SIG-M5 (cell line): Measurements from ENCODE around the gene MYLK4.

Experiments
- DNase-seq: peaks from one replicate; lab custom pipeline; 2025; lab: John Stamatoyannopoulos, UW

MYLK4 gene

DNA sequence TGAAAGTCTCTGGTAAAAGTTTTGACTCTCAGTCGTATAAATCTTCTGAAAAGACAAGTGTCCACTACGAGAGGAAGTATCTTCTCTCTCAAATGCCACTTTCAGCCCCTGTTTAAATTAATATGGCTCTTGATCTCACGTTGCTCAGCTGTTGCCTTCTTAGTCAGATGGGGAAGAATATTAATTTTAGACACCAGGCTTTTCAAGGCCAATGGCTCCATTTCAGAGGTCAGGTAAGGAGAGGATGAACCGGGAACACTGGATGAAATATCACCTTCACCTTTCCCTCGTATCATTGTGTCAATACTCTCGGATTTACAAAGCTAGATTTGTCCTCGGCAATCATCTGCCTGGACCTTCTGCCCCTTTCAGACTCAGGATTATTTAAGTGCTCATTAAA is at the start of gene MYLK4:
Gene MYLK4, minus strand, starts transcription at position 91 of the 400 bp plus-strand sequence. CDS start 1,628 bp downstream, outside the sequence.
- no peak for DNase-seq

DNA sequence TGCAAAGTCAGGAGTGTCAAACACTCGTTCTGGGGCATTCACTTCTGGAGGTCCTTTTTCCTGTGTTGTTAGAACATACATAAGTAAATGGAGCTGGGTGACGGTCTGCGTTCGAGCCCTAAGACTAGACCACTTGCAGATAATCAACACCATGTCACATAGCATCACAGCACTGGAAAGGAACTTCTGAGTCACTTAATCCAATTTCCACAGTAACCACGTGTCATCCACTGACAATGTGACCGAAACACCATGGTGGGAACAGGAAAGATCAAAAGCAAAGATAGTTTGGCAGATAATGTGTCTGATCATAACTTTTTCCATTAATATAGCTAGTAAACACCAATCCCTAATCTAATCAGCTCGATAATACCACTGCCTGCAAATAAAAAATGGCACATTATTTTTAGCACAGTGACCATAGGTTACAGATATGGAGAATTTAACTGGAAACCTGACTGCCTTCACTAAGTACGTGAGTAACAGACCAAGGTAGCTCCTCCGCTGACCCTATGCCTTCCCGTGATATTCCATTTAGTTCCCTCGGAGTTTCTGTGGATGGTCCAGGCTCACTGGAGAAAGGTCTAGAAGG is 49.3 kb upstream of the MYLK4 start:
- DNase-seq, result no peak

DNA sequence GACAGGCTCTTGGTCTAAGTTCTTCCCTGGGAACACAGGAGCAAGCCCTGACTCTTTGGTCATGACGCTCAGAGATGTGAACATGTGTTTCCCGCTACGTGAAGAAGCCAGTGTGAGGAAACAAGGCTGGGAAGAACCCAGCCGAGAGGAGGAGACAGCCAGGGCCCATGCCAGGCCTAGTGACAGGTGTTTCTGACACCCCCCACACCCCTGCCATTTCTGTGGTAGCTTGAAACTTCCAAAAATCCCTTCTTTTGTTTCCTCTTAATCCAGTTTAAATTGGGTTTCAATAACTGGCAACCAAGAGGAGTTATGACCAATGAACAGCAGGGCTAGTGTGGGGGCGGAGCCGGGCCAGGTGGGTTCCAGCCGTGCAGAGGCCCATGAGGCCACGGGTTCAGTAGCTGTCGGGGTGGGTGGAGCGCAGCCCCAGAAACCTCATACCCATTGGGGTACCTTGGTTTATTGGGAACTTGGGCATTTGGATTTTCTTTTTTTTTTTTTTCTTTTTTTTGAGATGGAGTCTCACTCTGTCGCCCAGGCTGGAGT is 47.9 kb upstream of the MYLK4 start:
- no peak for DNase-seq

DNA sequence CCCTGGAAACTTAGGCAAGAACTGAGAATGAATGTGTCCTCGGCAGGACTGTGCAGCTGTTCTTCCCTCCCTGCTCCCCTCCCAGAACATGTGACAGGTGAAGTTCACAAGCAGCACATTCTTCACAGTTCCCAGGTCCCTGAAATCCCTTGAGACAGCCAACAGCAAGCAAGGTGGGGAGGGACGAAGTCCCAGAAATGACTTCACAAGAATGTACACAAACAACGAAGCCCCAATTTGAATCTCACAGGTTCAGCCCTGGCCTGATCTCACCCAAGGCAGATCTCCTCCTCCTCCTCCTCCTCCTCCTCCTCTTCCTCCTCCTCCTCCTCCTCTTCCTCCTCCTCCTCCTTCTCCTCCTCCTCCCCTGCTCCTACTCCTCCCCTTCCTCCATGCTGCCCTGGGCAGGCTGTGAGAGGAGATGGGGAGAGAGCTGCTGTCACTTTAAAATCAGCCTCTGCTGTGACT is 46.9 kb upstream of the MYLK4 start:
- no peak for DNase-seq

DNA sequence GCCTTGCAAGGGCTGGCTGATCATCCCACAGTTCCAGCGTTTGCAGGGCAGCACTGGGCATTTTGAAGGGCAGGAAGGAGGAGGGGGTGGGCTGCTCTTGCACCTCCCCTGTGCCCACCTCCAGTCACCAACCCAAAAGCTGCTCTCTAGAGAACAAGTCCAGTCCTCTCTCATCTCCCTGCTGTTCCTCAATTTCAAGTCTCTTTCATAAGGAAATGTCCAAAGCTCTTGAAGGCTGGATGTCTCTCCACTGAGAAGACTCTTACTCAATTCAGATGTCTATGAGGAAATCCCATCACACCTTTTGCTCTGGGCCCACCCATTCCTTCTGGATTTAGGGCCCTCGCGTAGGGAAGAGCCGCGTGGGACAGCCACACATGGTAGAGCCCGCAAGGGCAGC is 46.1 kb upstream of the MYLK4 start:
- no peak for DNase-seq

DNA sequence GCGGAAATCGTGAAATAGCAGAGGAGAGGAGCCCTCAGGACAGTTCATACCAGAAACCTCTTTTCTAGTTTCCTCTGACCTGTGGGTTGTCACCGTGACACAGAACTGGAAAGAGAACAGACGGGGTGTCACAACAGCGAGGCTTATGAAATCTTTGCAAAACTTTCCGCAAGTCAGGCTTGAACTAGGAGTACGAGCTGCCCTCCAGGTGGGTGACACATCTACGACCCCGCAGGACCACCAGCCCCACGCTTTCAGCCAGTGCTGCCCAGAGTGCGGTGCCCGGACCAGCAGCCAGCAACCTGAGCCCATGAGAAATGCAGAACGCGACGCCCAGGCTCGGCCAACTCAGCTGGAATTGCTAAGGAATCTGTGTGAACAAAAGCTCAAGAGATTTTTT is 45.2 kb upstream of the MYLK4 start:
- no peak for DNase-seq

DNA sequence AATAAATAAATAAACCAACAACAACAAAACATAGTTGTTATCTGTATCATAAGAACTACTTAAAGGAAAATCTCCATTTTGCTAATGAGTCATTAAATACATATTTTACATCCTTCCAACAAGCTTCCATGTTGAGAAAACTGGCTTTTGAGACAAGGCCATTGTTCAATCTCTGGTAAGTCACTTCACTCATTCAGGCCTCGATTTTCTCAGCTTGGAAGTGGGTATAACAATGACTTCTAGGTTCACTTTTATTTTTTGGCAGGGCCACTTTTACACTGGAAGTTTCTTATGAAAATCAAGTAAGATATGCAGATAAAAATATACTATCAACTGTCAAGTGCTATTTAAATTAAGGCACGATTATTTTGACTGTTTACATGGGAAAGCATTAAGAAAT is 44.4 kb upstream of the MYLK4 start:
- DNase-seq, result no peak

DNA sequence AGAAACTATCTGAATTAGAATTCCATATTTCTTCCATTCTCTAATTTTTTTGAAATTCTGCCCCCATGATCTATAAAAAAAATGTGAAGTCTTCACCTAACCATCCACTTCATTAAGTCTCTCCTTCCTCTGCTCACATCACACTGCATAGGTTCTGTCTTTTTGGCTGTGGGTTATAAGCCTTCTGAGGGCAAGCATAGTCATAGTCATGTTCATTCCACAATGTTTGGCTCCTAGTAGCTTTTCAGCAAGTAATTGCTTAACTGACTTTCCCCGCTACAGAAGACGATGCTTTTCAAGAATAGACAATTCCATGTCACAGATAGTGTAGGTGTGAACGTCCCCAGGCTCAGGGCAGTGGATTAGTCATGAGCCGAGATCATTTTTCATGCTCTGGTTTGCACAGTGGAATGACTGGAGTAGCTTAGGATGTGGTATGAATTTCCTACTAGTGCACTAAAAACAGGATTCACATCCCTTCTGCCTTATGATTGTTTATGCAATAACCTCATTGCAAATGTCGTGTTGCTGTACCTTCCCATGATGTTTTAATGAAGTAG is 43.5 kb upstream of the MYLK4 start:
- no peak for DNase-seq

DNA sequence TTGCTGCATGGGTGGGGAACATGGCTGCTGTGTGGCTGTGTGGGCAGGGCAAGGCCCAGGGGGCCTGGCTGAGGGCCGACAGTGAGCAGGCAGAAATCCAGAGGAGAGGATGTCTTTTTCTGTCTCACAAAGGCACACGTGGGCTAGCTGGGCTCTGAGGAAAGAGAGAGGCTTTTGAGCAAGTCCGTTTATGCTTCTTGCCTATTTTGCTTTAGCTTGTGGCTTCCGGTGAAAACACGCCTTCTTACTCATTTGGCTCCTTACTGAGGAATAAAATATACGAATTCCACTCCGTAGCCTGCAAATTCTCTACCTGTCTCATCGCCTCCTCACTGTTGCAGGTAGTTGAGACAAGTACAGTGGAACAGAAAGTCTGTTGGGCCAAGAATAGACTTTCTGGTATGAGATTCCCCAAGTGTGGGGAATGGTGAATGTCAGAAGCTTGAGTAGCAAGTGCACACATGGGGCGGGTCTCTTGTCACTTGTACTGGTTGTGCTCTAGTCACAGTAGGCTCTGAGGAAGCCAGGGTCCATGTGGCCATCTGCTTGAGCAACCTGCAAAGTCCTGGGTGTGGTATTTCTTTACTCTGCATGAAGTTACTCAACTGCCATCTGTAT is 42.9 kb upstream of the MYLK4 start:
- peak; percentile 69 for DNase-seq

DNA sequence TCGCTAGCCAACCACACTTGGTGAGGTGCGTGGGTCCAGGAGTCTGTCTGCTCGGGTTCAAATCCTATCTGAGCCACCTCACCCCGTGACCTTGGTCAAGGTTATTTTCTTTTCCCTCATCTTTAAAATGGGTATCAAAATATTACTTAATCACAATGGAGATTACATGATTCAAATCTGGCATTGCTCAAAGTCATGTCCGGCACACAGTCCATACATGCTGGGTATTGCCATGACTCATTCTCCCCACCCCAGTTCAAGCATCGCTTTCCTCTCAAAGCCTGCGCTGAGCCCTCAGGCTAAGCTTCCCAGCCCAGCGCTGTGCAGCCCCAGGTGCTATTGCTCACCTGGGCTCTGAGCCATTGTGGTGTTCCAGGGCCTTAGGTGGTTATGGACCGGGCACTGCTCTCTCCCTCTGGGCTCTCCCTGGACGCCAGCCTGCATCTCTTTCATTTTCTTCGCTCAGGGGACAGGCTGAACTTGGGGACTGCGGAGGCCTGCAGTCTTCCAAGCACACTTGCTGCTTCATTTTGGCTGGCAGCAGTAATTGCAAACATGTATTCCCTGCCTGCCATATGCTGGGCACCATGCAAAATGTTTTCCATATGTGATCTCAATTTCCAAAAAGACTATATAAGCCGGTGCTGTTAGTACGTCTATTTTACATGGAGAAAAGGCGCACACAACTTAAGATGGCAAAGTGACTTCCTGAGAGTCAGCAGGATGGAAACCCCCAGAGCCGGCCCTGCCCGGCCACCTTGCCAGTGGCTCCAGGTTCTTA is 41.8 kb upstream of the MYLK4 start:
- DNase-seq, result no peak

DNA sequence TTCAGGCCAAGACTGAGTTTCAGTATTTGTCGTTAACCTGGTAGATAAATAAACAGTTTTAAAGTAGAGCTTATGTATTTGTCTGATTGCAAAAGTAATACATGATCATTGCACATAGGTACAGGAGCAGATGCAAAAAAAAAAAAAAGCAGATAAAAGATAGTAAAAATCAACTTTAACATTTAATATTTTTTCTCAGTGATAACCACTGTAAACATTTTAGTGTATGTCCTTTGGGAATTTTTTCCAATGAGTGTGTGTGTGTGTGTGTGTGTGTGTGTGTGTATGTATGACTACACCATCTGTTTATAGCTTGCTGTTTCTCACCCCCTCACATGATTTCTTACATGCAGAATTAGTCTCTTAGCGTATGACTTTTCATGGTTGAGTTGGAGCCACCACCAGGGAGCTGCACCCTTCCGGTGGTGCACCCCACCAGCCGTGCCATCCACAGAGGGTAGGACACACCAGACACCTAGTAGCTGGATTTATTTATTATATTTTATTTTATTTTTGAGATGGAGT is 40.8 kb upstream of the MYLK4 start:
- DNase-seq, result no peak

DNA sequence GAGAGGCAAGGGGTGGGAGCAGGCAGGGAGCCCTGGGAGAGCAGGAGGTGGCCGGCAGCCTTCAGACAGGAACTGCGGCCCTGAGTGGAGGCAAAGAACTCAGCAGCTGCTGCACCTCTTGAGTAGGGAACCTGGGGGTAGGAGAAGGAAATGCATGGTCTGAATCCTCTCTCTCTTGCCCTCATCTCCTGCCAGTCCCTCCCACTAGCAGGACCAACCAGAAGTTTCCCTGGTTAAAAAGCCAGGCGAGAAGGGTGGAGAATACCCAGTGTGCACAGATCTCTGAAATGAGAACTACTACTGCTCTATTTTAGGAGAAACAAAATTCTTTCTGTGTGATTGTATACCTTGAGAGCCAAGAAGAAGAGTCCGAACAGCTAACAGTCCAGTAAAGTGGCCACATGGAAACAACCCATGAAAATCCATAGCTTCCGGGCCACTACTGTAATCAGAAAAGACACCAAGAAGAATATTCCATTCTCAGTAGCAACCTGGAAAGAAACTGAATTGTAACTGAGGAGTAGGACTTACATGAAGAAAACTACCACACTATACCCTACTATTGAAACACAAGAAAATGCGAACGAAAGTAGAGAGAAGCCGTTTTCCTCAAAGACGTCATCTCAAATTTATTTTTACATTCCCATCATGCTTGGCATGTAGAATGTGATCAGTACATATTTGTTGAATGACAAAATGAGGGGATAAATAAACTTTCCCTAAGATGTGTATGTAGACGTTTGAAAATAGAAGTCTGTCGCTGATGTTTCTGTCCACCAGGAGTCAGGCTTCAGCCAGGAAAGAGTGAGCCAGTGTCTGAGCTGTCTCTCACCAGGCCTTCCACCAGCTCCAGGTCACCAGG is 40.1 kb upstream of the MYLK4 start:
- DNase-seq, result peak; percentile 6

DNA sequence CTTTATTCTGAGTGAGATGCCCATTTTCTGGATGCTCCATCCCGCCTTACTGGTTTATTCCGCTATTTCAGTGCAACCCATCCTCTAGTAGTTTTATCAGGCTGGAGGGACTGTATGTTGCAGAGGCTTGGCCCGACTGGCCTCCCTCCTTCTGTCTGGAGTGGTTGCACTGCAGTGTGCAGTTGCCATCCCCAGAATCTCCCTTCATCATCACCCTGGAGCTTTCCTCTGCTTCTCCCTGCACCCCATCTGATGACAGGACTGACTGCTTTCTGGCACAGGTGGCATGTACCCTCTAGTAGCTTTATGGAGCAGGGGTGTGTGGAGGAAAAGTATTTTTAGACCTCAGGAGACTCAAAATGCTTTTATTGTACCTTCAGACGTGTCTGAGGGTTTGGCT is 35.5 kb upstream of the MYLK4 start:
- DNase-seq, result no peak

DNA sequence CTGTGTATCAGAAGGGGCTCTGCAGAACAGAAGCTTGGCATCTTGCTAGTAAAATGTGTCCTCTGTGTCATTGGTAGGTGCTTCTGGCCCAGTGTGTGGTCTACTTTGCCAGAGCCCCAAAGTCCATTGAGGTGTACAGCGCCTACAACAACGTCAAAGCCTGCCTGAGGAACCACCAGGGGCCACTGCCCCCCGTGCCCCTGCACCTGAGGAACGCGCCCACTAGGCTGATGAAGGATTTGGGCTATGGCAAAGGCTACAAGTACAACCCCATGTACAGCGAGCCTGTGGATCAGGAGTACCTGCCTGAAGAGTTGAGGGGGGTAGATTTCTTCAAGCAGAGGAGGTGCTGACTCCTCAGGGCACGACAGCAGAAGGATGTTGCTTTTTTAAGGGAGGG is 34.2 kb upstream of the MYLK4 start:
- no peak for DNase-seq

DNA sequence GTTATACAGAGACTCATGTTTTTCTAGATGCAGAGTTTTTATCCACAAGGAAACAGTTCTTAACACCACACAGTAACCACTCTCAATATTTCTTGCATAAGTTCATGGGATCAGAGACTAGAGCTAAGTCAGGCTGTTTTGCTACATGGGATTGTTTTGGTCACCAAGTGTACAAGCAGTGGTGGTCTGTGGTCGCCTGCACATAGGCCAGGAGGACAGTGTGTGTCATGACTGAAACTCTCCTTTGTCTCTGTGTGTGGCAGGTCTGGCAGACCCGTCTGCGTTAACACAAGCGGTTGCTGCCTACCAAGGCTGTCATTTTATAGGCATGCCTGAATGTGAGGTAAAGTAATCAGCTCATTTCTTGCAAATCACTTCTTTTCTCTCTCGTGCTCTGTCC is 33.3 kb upstream of the MYLK4 start:
- DNase-seq, result no peak

DNA sequence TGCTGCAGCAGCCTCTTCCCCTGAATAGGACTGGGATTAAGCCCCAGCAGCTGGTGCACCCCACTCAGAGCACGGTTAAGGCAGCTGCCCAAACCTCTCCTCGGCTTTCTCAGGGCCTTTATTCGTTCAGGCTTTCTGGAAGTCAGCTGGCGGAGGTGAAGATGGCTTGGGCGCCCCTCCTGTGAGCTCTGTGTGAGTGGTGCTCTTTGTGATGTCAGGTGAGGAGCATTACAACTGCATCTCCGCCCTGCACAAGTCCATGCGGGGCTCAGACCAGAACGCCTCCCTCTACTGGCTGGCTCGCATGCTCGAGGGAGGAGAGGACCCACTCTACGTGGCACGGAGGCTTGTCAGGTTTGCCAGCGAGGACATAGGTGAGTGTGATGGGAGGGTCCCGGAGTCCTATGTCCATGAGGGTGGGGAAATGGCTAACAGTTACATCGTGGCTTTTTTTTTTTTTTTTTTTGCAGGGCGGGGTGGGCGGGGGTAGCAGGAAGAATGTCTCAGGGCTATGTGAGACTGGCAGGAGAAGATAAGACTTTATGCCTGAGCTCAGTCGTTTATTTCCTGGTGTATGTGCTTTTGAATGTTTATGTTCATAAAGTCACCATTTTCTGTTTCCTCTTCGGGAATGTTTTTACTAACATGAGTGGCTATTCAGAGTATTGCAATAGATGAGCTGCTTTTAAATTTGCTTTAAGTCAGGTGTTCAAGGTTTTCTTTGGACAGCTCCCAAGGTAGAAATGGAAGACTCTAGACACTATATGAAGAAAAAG is 32.7 kb upstream of the MYLK4 start:
- no peak for DNase-seq

DNA sequence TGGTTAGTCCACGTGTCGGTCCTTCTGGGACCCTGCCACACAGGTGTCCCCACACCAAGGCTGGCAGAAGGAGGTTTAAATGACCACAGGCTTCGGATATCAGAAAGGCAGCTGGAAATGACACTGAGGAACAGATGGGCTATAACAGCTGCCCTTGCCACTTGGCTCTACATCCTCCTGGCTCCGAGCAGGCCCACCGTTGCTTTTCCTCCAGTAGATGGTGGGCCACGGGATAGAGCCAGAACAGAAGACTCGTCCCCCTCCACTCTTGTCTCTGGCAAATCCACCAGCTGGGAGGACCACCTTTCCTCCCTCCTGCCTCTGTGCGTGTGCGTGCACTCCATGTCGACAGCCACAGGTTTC is 32.1 kb upstream of the MYLK4 start:
- no peak for DNase-seq

DNA sequence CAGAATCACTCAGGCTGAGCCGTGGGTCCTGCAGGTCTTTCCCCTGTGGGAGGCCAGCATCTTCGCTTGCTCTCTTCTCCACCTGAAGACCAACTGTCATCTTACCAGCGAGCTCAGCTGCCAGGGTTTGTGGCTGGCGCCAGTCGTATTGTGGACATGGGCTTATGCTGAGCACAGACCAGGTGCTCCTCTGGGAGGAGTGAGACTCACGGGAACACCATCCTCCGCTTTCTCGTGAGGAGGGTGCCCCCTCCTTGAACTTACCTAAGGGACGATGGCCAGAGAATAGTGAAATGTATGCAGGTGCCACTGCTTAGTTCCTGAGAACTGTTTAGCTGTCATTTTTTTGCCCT is 31.6 kb upstream of the MYLK4 start:
- no peak for DNase-seq

DNA sequence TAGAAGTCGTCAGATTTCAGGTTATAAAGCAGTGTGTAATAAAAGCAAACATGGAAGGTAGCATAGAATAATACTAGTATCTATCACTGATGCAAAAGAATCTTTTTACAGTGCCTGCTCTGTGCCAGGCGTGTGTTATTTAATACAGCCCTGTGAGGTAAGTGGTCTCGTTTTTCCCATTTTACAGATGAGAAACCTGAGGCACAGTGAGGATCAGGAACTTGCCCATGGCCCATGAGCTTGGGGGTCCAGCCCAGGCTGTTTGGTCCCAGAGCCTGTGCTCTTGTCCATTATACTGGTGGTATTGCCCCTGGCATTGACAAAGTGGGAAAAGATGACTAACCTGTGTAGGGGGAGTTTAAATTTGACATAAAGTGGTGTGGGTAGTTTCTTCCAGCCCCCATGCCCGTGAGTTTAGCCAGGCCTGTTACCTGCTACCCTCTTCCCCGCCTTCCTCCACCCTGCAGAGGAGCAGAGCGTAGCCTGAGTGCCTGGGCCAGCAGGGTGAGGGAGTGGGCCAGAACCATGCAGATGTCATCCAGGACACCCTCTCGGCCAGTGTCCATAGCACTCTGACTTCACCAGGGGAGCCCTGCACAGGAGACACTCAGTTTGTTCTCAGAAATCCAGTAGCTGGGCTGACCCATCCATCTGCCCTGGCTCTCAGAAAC is 31.1 kb upstream of the MYLK4 start:
- DNase-seq, result no peak

DNA sequence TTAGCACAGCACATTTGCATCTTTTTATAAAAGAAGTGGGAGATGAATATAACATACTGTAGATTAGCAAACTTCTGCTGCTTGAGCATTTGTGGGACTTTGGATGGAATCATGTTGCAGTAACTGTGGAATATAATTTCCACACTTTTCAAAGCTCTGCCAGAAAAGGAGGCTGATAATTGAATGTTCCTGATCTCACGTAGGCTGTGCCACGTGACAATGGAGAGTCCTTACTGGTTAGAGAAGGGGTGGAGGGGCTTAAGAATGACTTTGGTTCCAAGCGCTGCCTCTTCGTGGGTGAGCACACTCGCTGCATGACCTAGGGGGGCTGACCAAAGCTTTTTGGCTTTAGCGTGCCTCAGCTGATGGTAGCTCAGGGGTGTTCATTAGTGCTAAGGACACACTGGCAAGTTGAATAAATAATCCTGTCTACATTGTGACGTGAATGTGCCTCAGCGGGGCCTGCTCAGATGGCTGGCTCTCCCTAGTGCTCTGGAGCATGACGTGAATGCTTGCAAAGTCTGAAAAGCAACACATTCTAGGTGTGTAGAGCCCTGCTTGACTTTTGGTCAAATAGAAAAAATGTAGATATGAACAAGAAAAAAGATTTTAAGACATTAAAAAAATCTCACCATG is 29.5 kb upstream of the MYLK4 start:
- DNase-seq, result no peak
